Thoracic aorta (tissue), 2 donors: ENCODE results near the gene DENND5B. TPM values are rescaled to one million over a fixed set of nuclear protein-coding genes. Genes with fewer than 3 reads are reported as not detected.

Source experiments
- ATAC-seq: fragments of 150-250 bp; one replicate; pipeline ENCODE4 v1.8.0; 2017; ENCODE audit warnings: low read depth; ENCODE audit not compliant: insufficient number of reproducible peaks, low FRiP score
- DNase-seq: peaks from one replicate; pipeline ENCODE4 v3.0.0-alpha.2; 2020; ENCODE audit warnings: low spot score
- H3K27ac ChIP-seq, 2 donors: fragments of 200-600 bp; sonication (generic); 1 replicate in 1 of 2; 2 replicates in 1 of 2; pipeline ENCODE4 v1.5.1; 2016; ENCODE audit warnings: mild to moderate bottlenecking in 2 of 2, moderate library complexity in 2 of 2
- H3K27me3 ChIP-seq: fragments of 200-600 bp; sonication (generic); replicated peaks from 2 replicates; pipeline ENCODE4 v1.6.0; 2016; ENCODE audit warnings: mild to moderate bottlenecking; ENCODE audit not compliant: insufficient read depth
- H3K36me3 ChIP-seq: fragments of 200-600 bp; sonication (generic); one replicate; pipeline ENCODE4 v1.5.1; 2016
- H3K4me1 ChIP-seq, 2 donors: fragments of 200-600 bp; sonication (generic); 1 replicate in 1 of 2; 2 replicates in 1 of 2; pipeline versions ENCODE4 v1.5.1 to v1.6.0; 2016; ENCODE audit warnings: low read depth in 2 of 2, mild to moderate bottlenecking in 1 of 2; ENCODE audit not compliant: control insufficient read depth in 1 of 2
- H3K4me3 ChIP-seq: fragments of 200-600 bp; sonication (generic); 2 replicates; pipeline ENCODE4 v1.5.1; 2016; ENCODE audit warnings: mild to moderate bottlenecking
- H3K9me3 ChIP-seq: fragments of 200-600 bp; sonication (generic); 2 replicates; pipeline ENCODE4 v1.5.1; 2016
- total RNA-seq, 2 donors: library from RNA; depleted of rRNA; stranded (reverse); fragments of >200 nt; gene quantifications; one replicate each; pipeline versions ENCODE4 v1.1.0 to v1.2.3, GENCODE V29; 2016
- TF ChIP-seq, protein P1 (sequence below): fragments of 200-600 bp; sonication (generic); IDR thresholded peaks from one replicate; pipeline ENCODE4 v1.5.1; 2019; ENCODE audit warnings: antibody characterized with exemption

Gene DENND5B
- total RNA-seq, 2 donors from 2014 or later: 28.6 to 43.9 TPM

DNA sequence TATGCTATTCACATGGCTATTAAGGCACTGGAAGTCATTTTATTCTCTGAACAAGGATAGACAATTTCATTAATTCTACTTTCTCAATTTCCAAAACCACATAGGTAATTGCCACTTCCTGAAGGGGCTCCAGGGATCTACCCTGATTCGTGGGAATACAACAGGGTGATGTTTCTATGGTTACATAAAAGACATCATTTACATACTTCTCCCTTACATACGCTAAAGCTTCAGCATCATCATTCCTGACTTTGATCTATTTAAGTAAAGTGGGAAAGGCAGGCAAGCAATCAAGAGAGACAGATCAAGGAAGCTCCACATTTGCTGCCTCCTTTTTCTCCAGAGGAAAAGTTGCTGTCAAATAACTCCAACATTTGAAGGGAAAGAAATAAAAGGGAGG, 146.2 kb downstream of the DENND5B start:
- ATAC-seq: no peak
- TF ChIP-seq, protein P1, sequence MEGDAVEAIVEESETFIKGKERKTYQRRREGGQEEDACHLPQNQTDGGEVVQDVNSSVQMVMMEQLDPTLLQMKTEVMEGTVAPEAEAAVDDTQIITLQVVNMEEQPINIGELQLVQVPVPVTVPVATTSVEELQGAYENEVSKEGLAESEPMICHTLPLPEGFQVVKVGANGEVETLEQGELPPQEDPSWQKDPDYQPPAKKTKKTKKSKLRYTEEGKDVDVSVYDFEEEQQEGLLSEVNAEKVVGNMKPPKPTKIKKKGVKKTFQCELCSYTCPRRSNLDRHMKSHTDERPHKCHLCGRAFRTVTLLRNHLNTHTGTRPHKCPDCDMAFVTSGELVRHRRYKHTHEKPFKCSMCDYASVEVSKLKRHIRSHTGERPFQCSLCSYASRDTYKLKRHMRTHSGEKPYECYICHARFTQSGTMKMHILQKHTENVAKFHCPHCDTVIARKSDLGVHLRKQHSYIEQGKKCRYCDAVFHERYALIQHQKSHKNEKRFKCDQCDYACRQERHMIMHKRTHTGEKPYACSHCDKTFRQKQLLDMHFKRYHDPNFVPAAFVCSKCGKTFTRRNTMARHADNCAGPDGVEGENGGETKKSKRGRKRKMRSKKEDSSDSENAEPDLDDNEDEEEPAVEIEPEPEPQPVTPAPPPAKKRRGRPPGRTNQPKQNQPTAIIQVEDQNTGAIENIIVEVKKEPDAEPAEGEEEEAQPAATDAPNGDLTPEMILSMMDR: no peak

DNA sequence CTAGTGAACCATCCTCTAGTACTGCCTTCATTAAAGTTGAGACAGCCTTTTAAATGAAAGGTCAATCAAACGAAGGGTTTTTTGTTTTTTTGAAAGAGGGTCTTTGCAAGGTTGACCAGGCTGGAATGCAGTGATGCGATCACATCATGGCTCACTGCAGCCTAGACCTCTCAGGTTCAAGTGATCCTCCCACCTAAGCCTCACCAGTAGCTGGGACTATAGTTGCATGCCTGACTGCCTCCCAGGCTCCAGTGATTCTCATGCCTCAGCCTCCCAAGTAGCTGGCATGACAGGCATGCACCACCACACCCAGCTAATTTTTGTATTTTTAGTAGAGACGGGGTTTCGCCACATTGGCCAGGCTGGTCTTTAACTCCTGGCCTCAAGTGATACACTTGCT, 150.3 kb downstream of the DENND5B start:
- Histone ChIP-seq H3K9me3 (no peaks in the 10 kb centered on the region), H3K4me1 (no peaks in the 10 kb centered on the region), H3K27me3 (no peaks in the 10 kb centered on the region), H3K4me3 (no peak overlapping the region), H3K27ac (no peak overlapping the region), H3K36me3 (no peaks in the 10 kb centered on the region)
- TF ChIP-seq, protein P1: no peak
- no peak for ATAC-seq
- no peak for DNase-seq

More for the DNA sequence above, 146.2 kb downstream of the DENND5B start:
- Histone ChIP-seq H3K27ac (no peak overlapping the region), H3K4me3 (no peak overlapping the region), H3K4me1 (no peaks in the 10 kb centered on the region), H3K36me3 (peaks cover 3% of the 10 kb centered on the region), H3K27me3 (no peaks in the 10 kb centered on the region), H3K9me3 (no peaks in the 10 kb centered on the region)
- DNase-seq: no peak

DNA sequence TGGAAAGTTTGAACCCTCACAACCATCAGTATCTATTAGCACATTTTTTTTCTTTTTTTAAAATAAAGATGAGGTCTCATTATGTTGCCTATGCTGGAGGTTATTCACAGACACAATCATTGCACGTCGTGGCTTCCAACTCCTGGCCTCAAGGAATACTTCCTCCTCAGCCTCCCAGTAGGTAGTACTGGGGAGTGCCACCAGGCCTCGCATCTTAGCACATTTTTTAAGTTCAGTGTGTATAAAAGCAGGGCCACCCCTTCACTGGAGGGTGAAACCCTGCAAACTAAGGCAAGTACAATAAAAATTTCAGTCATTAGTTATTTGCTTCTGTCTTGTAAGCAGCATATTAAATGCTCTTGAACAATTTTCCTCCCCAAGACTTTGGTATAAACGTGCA, 150.8 kb downstream of the DENND5B start:
- H3K9me3 ChIP-seq: no peaks in the 10 kb centered on the region
- H3K27ac ChIP-seq: no peak overlapping the region
- no peak overlapping the region for H3K4me3 ChIP-seq
- DNase-seq (no peak), ATAC-seq (no peak)
- TF ChIP-seq, protein P1: no peak
- no peaks in the 10 kb centered on the region for H3K4me1 ChIP-seq
- no peaks in the 10 kb centered on the region for H3K36me3 ChIP-seq
- H3K27me3 ChIP-seq: no peaks in the 10 kb centered on the region

DNA sequence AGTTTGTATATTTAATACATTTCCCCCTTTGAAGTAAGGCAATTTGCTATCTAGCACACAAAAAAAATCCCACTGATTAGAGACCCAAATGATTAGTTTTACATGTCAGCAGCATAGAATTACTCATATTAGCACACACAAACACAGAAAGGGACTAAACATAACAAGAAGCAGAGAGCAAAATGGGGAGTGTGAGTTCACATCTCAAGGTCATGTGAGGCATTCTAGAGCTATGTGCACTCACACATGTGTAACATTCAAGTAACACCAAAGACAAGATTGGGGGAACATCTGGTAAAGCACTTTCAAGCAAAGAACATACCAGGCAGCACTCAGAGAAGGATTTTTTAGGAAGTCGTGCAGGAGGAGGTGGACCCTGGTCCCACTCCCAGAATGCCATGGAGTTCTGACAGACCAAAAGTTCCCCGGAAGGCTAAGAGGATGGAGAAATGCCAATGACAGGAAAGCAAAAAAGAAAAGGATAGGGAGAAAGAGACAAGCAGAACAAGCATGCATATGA, 159.2 kb downstream of the DENND5B start:
- Histone ChIP-seq H3K27me3 (no peaks in the 10 kb centered on the region), H3K4me1 (no peaks in the 10 kb centered on the region), H3K27ac (no peak overlapping the region), H3K36me3 (no peaks in the 10 kb centered on the region), H3K9me3 (no peaks in the 10 kb centered on the region), H3K4me3 (no peak overlapping the region)
- TF ChIP-seq, protein P1: no peak
- ATAC-seq: no peak
- no peak for DNase-seq

DNA sequence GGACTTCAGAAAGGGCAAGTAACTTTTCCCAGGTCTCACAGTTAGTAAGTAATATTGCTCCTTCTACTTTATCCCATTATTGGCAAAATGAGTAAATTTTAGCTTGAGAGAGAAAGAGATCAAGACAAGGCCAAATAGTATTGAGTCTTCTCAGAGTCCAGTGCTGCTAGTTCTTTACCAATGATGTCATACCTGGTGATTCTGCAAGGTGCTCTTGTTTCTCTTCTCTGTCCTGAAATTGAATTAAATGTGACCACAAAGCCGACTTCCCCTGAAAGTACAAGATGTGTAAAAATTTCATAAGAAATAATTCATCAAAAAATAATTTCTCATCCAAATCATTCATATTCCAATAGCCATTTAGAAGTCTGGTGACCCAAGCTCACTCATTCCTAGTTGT, 167.5 kb downstream of the DENND5B start:
- Histone ChIP-seq H3K36me3 (peaks cover 8% of the 10 kb centered on the region), H3K27ac (no peak overlapping the region), H3K9me3 (no peaks in the 10 kb centered on the region), H3K4me3 (no peak overlapping the region), H3K27me3 (no peaks in the 10 kb centered on the region), H3K4me1 (no peaks in the 10 kb centered on the region)
- no peak for DNase-seq
- TF ChIP-seq, protein P1: no peak
- ATAC-seq: no peak
